ENCODE data around the gene PHYKPL. TPM values are rescaled to one million over a fixed set of nuclear protein-coding genes. Genes with fewer than 3 reads are reported as not detected.

PHYKPL gene
- total RNA-seq, 1 experiment from 2014 or later = 78.2 TPM

DNA sequence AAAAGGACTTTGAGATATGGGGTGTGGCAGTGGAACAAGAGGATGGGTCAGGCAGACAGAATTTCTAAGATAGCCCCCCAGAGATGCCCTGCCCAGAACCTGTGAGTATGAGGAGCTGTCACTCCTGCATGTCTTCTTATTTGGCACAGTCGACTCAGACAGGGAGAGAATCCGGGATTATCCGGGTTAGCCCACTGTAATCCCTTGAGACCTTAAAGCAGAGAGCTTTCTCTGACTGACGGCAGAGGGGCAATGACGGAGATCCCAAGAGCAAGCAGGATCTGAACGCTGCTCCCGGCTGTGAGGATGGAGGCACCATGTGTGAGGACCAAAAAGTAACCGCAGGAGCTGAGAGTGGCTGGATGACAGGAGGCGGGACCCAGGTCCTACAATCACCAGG lies 70.1 kb downstream of the PHYKPL start:
- no peaks in the 10 kb centered on the region; the same call in 1 of the 2 replicates for H3K27me3 ChIP-seq (replicated peaks; ENCODE audit: control insufficient read depth, insufficient read depth, low read length)
- peaks cover 14% of the 10 kb centered on the region for H3K27me3 Mint-ChIP-seq (ENCODE audit: insufficient read depth, unreplicated experiment)
- H3K4me3 ChIP-seq (ENCODE audit: low read depth, low read length) = no peak overlapping the region
- TF ChIP-seq, protein P1, sequence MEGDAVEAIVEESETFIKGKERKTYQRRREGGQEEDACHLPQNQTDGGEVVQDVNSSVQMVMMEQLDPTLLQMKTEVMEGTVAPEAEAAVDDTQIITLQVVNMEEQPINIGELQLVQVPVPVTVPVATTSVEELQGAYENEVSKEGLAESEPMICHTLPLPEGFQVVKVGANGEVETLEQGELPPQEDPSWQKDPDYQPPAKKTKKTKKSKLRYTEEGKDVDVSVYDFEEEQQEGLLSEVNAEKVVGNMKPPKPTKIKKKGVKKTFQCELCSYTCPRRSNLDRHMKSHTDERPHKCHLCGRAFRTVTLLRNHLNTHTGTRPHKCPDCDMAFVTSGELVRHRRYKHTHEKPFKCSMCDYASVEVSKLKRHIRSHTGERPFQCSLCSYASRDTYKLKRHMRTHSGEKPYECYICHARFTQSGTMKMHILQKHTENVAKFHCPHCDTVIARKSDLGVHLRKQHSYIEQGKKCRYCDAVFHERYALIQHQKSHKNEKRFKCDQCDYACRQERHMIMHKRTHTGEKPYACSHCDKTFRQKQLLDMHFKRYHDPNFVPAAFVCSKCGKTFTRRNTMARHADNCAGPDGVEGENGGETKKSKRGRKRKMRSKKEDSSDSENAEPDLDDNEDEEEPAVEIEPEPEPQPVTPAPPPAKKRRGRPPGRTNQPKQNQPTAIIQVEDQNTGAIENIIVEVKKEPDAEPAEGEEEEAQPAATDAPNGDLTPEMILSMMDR (IDR thresholded peaks at IDR 0.05; ENCODE audit: insufficient read depth in 1 of 2, low read depth in 1 of 2, low read length in 1 of 2, severe bottlenecking in 1 of 2, unreplicated experiment in 1 of 2) = no peak
- intact Hi-C loops (cut with micrococcal nuclease; ENCODE audit: unreplicated experiment) = no loop called here
- ChIA-PET POLR2A (no interaction called here), CTCF (interaction anchor here (0.7 to 1.4 kb wide), 3 partner anchors 9 to 87 kb away, joined by 3 to 9 read pairs (median 5); partner anchors contain the start of gene NHP2)
- no TSS peak for BruUV-seq (replicated peaks)
- no peaks in the 10 kb centered on the region for H3K9me3 Mint-ChIP-seq (ENCODE audit: unreplicated experiment)
- H3K9me3 ChIP-seq = no peaks in the 10 kb centered on the region
- H3K4me3 Mint-ChIP-seq (ENCODE audit: unreplicated experiment) = no peak overlapping the region
- no peak overlapping the region for H3K27ac Mint-ChIP-seq (ENCODE audit: unreplicated experiment)
- peaks cover 7% of the 10 kb centered on the region for H3K4me1 Mint-ChIP-seq (ENCODE audit: low read depth, unreplicated experiment)
- no peaks in the 10 kb centered on the region for H3K36me3 Mint-ChIP-seq (ENCODE audit: insufficient read depth, unreplicated experiment)
- no peak for DNase-seq
- H3K4me1 ChIP-seq = 0 out of 2 replicates have a peak, but pooled peaks cover 4% of the 10 kb centered on the region
- H3K36me3 ChIP-seq (ENCODE audit: control insufficient read depth, insufficient read depth, low read length) = no peaks in the 10 kb centered on the region

DNA sequence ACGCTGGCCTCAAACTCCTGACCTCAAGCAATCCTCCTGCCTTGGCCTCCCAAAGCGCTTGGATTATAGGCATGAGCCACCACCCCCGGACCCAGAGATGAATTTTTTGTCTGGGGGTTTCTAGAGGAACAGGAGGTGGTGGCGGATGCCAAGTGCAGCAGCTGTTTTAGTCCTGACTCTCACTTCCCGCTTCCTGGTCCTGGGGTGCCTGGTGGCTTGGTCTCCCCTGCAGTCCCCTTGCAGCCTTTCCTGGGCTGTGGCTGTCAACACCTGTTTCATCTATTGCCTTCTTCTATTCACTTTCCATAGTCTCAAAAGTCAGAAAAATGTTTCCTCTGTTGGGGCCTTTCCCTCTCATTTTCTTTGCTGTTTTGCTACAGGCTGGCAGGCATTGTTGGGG lies 72.4 kb downstream of the PHYKPL start:
- CTCF ChIA-PET = no interaction called here
- H3K4me3 Mint-ChIP-seq (ENCODE audit: unreplicated experiment) = no peak overlapping the region
- no TSS peak for BruUV-seq (replicated peaks)
- no peaks in the 10 kb centered on the region; the same call in 1 of the 2 replicates for H3K27me3 ChIP-seq (replicated peaks; ENCODE audit: control insufficient read depth, insufficient read depth, low read length)
- 0 out of 2 replicates have a peak, but pooled peaks cover 4% of the 10 kb centered on the region for H3K4me1 ChIP-seq
- POLR2A ChIA-PET = no interaction called here
- TF ChIP-seq, protein P1 (IDR thresholded peaks at IDR 0.05; ENCODE audit: insufficient read depth in 1 of 2, low read depth in 1 of 2, low read length in 1 of 2, severe bottlenecking in 1 of 2, unreplicated experiment in 1 of 2) = no peak
- H3K27me3 Mint-ChIP-seq (ENCODE audit: insufficient read depth, unreplicated experiment) = peaks cover 14% of the 10 kb centered on the region
- no peaks in the 10 kb centered on the region for H3K36me3 ChIP-seq (ENCODE audit: control insufficient read depth, insufficient read depth, low read length)
- no peak overlapping the region for H3K4me3 ChIP-seq (ENCODE audit: low read depth, low read length)
- DNase-seq = no peak
- no peaks in the 10 kb centered on the region for H3K36me3 Mint-ChIP-seq (ENCODE audit: insufficient read depth, unreplicated experiment)
- H3K9me3 ChIP-seq = no peaks in the 10 kb centered on the region
- no peaks in the 10 kb centered on the region for H3K9me3 Mint-ChIP-seq (ENCODE audit: unreplicated experiment)
- no peak overlapping the region for H3K27ac Mint-ChIP-seq (ENCODE audit: unreplicated experiment)
- H3K4me1 Mint-ChIP-seq (ENCODE audit: low read depth, unreplicated experiment) = peaks cover 7% of the 10 kb centered on the region
- intact Hi-C loops (cut with micrococcal nuclease; ENCODE audit: unreplicated experiment) = no loop called here

Other genes with a start within 250 kb of the PHYKPL start
- gene PROP1, start 236.6 kb downstream of the PHYKPL start, total RNA-seq (2022) = not detected in 2 replicates
- gene N4BP3, start 119.3 kb downstream of the PHYKPL start, total RNA-seq (2022) = 2.9 and 3.2 TPM in 2 replicates
- gene RMND5B, start 101.8 kb downstream of the PHYKPL start, total RNA-seq (2022) = 45.6 and 48.4 TPM in 2 replicates
- gene NHP2, start 78.9 kb downstream of the PHYKPL start, total RNA-seq (2022) = 127 and 142 TPM in 2 replicates
- not detected in 2 replicates for gene GMCL2, start 45.4 kb downstream of the PHYKPL start, total RNA-seq (2022)
- 286 and 295 TPM in 2 replicates for gene HNRNPAB, start 28.3 kb downstream of the PHYKPL start, total RNA-seq (2022)